GM18870 (cell line): ENCODE measurements around the gene MAGI1.

Experiments used
- ATAC-seq: cut with Tn5 transposase; IDR thresholded peaks from one replicate; pipeline ENCODE4 v1.9.1; 2021; ENCODE audit warnings: moderate library complexity; ENCODE audit not compliant: unreplicated experiment

Gene MAGI1

DNA sequence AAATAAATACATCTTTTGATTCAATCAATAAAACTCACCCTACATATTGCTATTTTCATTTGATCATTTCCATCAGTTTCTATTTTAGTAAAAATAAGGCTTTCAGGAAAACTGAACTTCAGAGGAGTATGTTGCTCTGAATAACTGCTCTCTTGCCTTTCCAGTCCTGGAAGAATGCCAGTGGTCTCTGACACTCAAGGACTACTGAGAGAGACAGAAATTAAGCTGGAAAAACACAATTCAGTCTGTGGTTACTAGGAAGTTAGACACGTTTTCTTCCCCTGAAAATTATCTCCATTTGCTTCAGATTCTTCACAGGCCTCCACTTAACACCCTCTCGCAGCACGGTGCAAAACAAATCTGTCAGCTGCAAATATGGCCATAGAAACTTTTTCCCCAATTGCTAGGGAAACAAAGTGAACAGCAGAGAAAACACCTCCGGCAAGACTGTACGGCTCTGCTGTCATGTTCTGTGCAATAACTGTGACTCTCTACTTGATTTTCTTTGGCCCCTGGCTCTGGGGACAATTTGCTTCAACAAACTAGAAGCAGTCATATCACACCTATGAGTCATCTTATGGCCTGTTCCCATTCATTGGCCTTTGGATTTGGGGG is 353.0 kb downstream of the MAGI1 start:
- no peak for ATAC-seq

DNA sequence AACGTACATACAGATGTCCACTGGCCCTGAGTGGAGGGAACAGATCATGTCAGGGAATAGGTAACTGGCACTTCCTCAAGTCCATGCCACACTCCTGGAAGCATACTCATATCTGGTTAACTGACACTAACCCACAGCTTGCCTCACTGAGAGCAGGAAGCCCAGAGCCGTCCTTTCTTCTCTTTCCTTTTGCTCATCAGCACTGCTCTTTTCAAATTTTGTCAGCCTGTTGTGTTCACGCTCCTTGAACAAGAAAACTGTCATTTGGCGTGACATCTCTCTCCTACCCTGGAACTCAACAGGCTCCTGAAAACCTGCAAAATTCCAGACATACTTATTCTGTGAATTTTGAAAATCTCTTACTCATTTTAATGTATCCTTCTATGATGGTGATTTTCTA is 360.2 kb downstream of the MAGI1 start:
- no peak for ATAC-seq

DNA sequence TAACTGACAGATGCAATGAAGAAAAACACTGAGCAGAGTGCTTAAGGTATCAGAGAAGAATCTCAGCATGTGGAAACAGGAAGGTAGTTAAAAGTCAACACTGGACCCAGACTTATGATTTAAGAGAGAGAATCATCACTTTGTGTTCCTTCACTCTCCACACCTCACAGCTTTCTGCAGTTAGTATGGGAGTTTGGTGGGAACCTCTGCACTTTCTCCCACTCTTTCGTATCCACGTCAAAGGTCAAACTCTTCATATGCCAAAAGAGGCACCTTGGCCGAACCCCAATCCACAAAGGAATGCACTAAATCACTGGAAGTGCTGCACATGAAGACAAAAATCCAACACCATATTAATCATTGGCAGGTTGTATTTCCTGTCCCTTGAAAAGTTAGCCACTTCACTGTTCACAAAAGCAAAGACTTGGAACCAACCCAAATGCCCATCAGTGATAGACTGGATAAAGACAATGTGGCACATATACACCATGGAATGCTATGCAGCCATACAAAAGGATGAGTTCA is 361.2 kb downstream of the MAGI1 start:
- no peak for ATAC-seq

DNA sequence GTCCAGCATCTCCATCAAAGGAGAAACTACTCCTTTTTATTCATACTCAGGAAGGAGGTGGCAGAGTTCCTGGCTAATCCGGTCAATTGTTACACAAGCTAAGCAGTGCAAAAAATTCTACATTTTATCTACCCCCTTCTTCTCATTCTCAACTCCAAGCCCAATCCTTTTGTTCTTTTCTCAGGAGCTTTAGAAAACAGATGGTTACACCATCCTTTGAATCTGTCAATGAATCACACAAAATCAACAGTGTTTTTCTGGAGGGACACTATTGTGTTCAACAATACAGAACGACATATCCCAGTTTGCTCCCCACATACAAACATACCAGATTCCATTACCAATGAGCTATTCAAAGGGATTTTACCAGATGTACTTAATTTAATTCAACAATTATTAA is 362.1 kb downstream of the MAGI1 start:
- no peak for ATAC-seq

DNA sequence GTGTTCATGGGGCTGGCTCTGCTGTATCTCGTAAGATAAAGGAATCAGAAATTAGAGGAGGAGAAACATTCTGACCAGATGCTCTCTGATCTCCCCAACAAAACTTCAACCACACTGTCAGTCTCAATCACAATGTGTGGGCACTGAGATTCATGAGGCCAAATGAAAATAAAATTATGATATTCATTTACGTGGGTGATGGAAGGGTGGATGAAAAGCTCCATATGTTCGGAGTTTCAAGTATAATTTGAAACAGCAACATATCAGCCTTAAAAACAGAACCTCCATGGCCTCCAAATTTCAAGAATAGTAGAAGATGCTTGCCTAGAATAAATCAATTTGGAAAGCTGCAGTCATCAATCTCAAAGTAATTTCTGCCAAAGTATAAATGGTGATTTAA is 363.7 kb downstream of the MAGI1 start:
- no peak for ATAC-seq

DNA sequence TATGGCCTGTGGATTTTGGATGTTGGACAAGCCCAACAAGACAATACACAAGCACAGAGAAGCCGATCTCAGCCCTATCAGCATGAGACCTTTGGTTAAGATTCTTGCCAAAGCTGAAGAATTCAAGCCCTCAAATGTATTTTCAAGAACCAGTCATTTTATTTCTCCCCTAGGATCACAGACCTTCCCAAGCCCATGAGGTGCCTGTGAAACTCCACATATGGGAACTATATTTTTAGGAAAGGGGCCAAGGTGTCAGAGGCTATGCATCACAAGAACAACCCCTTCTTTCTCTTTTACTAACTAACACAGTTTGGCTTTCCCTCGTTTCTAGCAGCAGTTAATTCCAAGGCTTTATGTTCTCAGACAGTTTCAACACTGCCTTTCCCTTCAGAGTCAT is 364.5 kb downstream of the MAGI1 start:
- ATAC-seq = no peak

DNA sequence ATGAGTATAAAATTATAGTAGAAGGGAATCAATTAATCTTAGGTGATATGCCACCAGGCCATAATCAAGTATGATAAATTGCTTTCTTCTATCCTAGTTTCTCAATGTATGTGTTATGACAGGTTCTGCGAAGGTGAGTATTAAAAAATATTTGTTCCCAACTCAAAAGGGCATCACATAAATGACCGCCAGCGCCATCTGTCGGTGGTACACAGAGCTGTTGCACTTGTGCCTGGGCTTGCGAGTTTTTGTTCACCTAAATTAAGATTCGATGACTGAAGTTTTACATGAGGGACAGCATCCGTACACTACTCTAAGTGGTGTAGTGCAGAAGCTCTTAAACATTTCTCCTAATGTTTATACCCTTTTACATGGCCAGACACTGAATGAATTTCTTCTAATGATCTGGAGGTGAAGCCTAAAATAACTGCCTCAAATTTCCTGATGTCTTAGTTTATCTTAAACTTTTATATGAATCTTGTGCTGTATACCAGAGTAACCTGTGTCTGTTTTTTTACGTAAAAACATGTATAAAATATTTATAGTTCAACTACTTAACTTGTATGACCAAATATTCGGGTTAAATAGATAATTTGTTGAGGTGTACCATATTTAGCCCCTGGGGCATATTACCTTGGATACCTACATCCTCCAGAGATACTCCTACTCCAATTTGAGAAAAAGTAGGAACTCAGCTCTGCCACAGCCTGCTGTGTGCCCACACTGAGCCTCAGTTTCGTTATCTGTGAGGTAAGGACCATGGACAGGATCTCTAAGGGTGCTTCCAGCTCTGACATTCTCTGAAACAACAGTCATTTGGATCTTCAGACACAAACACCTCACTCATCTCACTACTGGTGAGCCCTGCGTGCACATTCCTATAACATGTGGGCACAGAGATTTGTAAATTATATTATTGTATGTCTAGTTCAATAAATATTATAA is 365.6 kb downstream of the MAGI1 start:
- peak; percentile 63 for ATAC-seq

DNA sequence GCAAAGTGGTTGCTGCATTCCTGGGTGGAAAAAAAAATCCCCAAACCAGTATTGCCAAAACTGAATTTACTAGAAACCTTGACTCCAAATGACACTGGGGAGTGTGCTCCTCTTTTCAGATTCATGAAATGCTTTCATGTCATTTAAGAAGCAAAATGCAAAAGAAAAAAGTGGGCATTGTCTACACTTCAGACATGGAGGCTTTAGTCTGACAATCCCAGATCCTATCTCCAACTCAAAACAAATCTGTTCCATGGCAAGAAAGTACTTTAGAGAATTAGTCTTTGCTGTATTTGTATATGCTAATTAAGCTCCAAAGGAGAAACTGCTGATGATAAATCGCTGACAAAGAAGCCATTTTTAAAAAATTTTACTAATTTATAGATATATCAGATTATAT is 366.7 kb downstream of the MAGI1 start:
- ATAC-seq = no peak

DNA sequence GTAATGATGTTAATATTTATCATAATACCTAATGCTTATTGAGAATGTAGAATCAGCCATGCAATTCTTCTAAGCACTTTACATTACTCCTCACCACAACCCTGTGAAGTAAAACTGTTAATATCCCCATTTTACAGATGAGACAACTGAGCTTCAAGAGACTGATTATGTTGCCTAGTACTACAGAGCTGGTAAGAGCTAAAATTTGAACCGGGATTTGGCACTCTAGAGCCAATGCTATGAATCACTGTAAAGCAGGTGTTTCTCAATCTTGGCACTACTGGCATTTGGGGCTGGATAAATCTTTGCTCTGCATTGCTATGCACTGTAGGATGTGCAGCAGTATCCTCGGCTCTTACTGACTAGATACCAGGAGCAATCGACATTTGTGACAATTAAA is 367.7 kb downstream of the MAGI1 start:
- no peak for ATAC-seq

DNA sequence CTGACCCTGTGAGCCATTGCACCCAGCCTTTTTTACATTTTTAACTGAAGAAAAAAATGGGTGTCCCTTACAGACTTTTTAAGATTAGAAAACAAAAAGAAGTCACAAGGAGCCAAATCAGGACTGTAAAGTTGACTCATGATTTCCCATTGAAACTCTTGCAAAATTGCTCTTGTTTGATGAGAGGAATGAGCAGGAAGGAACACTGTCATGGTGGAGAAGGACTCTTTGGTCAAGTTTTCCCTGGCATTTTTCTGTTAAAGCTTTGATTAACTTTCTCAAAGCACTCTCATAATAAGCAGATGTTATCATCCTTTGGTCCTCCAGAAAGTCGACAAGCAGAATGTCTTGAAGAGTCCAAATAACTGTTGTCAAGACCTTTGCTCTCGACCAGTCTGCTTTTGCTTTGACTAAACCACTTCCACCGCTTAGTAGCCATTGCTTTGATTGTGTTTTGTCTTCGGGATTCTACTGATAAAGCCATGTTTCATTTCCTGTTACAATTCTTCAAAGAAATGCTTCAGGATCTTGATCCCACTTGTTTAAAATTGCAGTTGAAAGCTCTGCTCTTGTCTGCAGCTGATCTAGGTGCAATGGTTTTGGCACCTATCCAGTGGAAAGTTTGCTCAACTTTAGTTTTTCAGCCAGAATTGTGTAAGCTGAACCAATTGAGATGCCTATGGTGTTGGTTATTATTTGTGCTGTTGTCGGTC is 369.4 kb downstream of the MAGI1 start:
- ATAC-seq = no peak

DNA sequence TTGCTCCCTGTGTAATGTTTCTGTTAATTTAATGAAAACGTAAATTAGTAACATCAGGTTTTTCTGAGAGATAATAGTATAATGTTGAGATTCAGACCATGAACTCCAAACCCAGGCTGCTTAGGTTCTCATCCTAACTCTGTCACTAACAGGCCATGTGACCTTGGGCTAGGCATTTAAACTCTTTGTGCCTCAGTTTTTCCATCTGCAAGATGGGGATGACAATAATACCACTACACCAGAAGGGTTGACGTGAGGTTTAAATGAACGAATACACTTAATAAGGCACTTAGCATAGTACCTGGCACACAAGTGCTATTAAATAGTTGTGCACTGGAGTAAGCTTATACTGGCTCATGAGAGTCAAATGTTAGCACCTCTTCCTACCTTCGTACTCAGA is 370.8 kb downstream of the MAGI1 start:
- ATAC-seq = no peak

DNA sequence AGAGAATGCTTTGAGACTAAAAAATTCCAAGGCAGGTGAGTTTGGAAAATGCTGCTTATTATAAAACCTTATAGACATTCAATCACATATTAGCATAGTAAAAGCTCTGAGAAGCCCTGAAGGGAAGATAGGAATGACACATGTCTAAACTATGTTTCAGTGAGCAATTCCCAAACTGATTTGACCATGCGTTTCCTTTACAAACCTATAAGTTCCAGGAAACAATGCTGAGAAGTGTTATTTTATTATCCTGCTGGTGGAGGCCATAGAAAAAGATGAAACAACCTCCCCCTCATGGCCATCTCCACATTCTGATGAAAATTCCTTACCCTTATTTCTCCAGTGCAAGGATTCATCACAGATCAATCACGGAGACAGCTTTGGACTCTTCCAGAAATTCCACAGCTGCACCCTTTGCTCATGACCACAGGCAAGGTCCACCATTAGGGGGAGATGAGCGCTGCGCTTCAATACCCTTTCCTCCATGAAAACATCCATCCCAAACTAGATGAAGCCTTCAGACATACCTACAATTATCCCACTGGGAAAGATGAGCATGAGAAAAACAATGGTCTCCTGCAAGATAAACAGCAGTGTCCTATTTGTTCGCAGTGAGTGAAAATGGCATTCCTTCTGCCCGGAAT is 372.1 kb downstream of the MAGI1 start:
- no peak for ATAC-seq

DNA sequence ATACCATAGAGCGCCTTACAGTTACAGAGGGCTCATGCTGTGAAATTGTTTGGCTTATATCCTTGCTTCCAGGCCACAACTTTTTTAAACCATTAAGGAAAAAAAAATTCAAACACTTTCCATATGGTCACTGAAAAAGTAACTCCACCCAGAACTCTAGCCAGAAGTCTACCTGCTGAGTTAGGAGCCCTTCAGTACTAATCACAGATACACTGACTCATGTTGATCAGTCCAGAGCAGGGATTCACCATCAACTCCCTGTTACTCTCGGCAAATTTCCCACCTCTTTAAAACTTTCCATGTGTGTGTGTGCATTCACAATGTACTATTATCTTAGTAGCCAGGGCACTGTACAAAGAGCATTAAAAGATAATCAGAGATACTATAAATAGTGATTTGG is 372.8 kb downstream of the MAGI1 start:
- no peak for ATAC-seq

DNA sequence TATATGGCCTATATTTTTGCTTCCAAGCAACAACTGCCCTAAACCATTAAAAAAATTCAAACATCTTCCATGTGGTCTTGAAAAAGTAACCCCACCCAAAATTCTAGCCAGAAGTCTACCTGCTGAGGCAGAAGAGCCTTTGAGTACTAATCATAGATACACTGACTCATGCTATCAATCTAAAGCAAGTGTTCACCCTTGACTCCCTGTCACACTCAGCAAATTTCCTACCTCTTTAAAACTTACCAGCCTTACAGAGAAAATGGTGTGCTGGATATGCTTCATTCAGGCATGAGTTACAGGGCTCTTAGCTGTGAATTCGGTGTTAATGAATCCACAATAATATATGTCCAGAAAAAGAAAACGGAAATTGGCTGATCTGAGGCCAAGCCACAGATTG is 373.8 kb downstream of the MAGI1 start:
- ATAC-seq = no peak

DNA sequence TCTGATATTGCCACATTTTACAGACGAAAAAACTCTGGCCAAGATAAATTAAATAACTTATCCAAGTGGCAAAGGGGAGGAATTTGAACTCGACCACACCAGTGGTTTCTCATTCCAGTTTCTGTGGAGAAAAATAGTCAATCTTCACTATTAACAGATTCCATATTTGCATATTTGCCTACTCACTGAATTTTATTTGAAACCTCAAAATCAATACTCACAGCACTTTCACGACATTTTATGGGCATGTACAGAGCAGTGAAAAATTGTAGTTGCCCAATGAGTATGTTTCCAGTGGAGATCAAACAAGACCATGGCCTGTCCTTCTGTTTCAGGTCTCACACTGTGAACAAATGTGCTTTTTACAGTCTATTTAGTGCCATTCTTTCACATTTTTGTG is 374.3 kb downstream of the MAGI1 start:
- no peak for ATAC-seq

DNA sequence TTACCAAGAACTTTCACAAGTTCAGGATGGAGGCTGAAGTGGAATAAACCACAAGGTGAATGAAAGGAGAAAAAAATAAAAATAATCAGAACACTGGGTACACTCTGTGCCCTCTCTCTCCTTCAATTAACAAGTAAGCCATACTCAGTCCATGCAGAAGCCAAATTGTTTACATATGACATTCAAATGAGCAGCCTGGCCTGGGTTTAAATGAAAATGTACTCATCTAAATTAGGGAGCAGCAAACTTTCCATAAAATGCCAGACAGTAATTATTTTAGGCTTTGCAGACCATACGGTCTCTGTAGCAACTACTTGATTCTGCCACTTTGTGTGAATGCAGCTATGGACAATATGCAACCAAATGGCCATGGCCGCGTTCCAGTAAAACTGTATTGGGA is 376.6 kb downstream of the MAGI1 start:
- no peak for ATAC-seq

DNA sequence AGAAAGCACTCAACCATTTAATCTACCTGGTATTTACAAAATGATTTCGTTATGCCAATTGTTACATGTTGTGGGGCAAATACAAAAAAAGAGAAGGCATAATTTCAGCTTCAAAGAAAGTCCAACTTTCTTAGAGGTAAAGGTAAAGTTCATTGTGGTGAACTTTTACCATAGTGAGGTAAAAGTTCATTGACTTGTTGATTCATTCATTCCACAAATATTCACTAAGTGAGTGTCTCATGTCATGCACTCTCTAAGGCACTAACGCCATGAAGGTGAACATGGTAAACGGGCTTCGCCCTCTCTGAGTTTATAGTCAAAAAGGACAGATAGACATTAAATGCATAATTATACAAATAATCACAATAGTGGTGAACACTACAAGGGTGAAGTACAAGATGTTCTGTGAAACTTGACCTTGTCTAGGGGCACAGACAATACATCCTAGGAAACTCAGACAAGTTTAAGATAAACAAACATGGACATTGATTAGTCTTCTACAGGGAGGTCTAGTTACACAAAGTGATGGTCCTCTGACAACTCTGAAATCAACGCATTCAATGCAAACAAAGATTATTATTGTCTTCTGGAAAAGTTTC is 378.6 kb downstream of the MAGI1 start:
- ATAC-seq = no peak

DNA sequence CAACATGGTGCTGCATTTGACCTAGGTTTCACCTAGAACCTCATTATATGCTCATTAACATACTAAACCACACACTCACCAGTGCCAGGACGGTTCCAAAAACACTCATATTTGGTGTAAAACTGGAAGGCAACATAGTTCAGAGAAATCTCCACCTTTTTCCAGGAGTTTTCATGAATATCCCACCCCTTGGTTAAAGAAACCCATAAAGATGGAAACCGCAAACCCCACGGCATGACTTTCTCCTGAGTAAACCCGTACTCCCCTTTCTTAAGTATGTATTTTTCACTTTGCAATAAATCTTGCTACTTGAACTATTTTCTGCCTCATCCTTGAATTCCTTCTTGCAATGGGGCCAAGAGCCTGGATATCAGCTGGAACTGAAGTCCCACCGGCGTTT is 379.3 kb downstream of the MAGI1 start:
- ATAC-seq = no peak

DNA sequence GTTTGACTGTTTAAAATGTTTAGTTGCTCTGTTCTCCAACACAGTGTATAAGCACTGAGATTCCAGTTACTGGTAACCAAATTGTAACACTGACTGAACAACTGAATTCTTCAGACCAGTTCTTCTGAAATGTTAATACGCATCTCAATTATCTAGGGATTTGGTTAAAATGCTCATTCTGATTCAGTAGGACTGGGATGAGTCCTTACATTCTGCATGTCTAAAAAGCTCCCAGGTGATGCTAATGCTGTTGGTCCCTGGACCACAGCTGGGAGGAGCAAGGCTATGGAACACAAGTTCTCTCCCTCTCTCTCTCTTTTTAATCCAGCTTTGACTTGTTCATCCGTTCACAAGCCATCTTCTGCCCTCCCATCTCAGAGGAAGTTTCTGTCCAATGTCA is 380.3 kb downstream of the MAGI1 start:
- no peak for ATAC-seq

DNA sequence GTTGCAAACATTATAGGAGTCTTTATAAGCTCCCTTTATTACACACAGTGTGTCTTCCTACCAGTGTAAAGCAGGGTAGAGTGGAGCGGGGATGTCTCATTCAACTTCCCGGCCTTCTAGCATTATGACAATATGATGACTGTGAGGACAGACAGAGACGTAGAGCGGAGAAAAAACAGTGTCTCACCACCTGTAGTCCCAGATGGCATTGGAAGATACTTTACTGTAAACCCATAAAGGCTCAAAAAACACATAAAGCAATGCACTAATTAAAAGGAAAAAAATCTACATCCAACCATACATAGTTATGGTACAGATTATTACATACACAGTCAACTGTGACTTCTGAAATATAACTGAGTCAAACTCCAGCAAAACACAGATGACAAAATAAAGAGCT is 383.7 kb downstream of the MAGI1 start:
- ATAC-seq = no peak

DNA sequence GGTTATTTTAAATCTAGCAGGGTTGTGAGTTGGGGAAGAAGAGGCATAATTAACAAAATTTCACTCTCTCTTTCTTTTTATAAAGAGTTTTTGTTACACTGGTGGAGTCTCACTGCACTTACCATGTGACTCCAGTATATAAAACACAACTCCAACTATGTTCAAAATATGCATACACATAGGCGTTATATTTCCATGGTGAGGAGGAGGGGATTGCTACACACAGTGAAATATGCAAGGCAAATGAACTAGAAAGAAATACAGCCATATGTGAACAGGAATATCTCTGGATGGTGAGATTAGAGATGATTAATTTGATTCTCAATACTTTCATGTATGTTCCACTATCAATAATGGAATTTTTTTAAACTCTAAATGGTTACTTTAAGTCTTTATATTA is 385.0 kb downstream of the MAGI1 start:
- ATAC-seq = no peak
